ENCODE data around the gene AGAP3.

The AGAP3 gene

DNA sequence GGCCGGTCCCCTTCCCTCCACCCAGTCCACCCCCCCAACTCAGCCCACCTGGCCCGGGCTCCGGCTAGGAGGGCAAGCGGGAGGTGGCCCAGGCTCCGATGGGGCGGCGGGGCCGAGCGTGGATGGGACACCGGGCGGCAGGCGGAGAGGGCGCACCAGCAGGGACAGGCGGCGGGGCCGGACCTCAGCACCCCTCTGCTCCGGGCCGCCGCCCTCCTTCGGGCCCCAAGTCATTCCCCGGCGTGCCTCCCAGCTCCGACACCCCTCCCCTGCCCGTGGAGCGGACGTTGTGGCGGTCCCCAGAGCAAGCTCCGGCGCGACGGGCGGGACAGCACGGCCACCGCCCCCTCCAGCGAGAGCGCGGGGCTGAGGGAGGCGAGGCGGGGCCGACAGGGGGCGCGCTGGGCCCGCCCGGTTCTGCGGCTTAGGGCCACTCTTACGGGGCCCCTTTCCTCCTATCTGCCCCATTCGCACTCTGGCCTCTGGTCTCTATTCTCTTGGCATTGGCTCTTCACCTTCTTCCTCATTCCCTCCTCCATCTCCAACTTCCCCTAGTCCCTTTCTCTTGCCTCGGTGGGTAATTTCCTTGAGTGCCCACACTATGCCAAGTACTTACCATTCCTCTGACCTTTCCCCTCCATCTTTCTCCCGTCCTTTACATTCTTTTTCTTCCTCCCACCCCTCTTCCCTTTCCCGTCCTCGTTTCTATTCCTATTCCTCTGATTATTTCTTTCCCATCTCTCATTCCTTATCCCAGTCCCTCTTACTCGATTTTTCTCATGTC is 81.9 kb downstream of the AGAP3 start:
- DNase-seq (ENCODE audit: low read depth), result no peak
- H3K4me3 ChIP-seq (ENCODE audit: control insufficient read depth, low read depth, low read length), result no peak overlapping the region
- no peak for TF ChIP-seq CTCF (conservative IDR thresholded peaks at IDR 0.05; ENCODE audit: control insufficient read depth, insufficient read depth, low read depth, low read length)

DNA sequence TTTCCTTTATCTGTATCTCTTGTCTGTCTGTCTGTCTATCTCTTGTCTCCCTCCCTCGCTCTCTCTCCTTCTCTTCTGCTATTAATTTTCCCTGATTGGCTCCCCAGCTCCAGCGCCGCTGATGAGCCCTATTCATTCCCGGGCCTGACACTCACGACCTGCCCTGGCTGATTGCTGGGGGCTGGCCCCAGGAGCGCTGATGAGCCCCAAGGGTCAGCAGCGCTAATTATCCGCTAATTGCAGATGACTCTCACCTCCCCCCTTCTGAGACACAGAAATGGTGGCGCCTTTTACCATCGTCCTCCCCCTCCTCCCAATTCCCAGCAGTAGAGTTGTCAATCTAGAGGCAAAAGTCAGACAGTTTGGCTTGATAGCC is 82.5 kb downstream of the AGAP3 start:
- DNase-seq (ENCODE audit: low read depth), result no peak
- no peak overlapping the region for H3K4me3 ChIP-seq (ENCODE audit: control insufficient read depth, low read depth, low read length)
- TF ChIP-seq CTCF (conservative IDR thresholded peaks at IDR 0.05; ENCODE audit: control insufficient read depth, insufficient read depth, low read depth, low read length), result no peak

- peak; percentile 58 for DNase-seq (ENCODE audit: low read depth)
- no peak overlapping the region for H3K4me3 ChIP-seq (ENCODE audit: control insufficient read depth, low read depth, low read length)
- peak; percentile 96 for TF ChIP-seq CTCF (conservative IDR thresholded peaks at IDR 0.05; ENCODE audit: control insufficient read depth, insufficient read depth, low read depth, low read length)
Observed at GRCh38 chr7:151172273-151173141, 86.2 kb downstream of the AGAP3 start.

DNA sequence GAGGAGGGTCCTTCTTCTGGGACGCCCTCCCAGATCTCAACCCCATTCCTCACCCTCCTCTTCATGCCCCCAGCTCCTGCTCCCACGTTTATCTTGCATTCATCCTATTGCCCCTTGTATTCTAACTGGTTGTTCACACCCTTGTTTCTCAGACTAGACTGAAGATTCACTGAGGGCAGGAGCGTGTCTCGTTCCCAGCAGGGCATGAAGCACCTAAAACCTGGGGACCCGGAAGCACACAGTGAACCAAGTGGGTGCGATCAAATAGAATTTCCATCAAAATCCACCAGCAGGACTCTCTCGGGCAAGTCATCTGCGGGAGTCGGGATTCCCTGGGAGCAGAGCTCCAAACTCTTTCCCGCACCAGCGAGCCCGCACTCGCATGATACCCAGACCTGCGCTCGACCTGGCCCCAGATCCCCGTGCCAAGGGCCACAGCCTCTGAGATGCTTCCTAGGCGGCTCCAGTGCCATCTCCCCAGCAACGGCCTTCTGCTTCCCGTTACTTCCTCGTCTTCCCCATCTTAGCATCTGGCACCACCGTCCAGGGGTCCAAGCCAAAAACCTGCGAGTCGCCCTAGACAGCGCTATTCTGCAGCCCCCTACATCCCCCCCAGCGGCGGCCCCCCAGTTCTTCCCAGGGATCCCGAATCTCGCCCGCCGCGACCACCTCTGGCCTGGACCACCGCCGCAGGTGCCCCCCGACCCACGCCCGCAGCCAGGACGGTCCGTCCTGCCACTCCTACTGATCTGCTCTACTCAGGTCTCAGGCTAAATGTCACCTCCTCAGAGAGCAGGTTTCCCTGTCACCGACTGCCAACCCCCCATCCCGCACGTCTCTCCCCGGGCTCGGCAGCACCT is 87.3 kb downstream of the AGAP3 start:
- no peak for TF ChIP-seq CTCF (conservative IDR thresholded peaks at IDR 0.05; ENCODE audit: control insufficient read depth, insufficient read depth, low read depth, low read length)
- no peak for DNase-seq (ENCODE audit: low read depth)

GRCh38 chr7:151174246-151175046 is 88.2 kb downstream of the AGAP3 start:
- no peak for TF ChIP-seq CTCF (conservative IDR thresholded peaks at IDR 0.05; ENCODE audit: control insufficient read depth, insufficient read depth, low read depth, low read length)
- H3K4me3 ChIP-seq (ENCODE audit: control insufficient read depth, low read depth, low read length), result no peak overlapping the region
- DNase-seq (ENCODE audit: low read depth), result peak; percentile 38

More for the DNA sequence above, 87.3 kb downstream of the AGAP3 start:
- H3K4me3 ChIP-seq (ENCODE audit: control insufficient read depth, low read depth, low read length), result no peak overlapping the region
